Mucosa of rectum (tissue), 2 donors: Measurements from ENCODE around the gene CCDC14.
"Not testable (repeated sequence)": the region's sequence is repeated elsewhere in the genome, so short reads cannot be mapped to it uniquely, and the experiment has no call there.

Experiments
- H3K27ac ChIP-seq, 2 donors: one replicate each; pipeline ENCODE4 v1.7.0; 2013; ENCODE audit warnings: inconsistent platforms in 2 of 2, low read depth in 2 of 2, low read length in 2 of 2
- H3K27me3 ChIP-seq, 2 donors: one replicate each; pipeline ENCODE4 v1.7.0; 2013; ENCODE audit warnings: low read length in 2 of 2; ENCODE audit not compliant: control insufficient read depth in 2 of 2, insufficient read depth in 2 of 2
- H3K36me3 ChIP-seq, 2 donors: one replicate each; pipeline ENCODE4 v1.7.0; 2013; ENCODE audit warnings: low read length in 2 of 2; ENCODE audit not compliant: control insufficient read depth in 2 of 2, insufficient read depth in 2 of 2
- H3K4me1 ChIP-seq, 2 donors: one replicate each; pipeline ENCODE4 v1.7.0; 2013; ENCODE audit warnings: low read length in 2 of 2, mild to moderate bottlenecking in 1 of 2; ENCODE audit not compliant: control insufficient read depth in 2 of 2, insufficient read depth in 2 of 2
- H3K4me3 ChIP-seq, 2 donors: one replicate each; pipeline ENCODE4 v1.7.0; 2013; ENCODE audit warnings: low read length in 2 of 2
- H3K9ac ChIP-seq, 2 donors: one replicate each; pipeline ENCODE4 v1.7.0; 2013; ENCODE audit warnings: low read length in 2 of 2, low read depth in 1 of 2, mild to moderate bottlenecking in 1 of 2
- H3K9me3 ChIP-seq, 2 donors: one replicate each; pipeline ENCODE4 v1.7.0; 2013; ENCODE audit warnings: low read length in 2 of 2; ENCODE audit not compliant: control insufficient read depth in 2 of 2
- donor health status: healthy.
- donor health status: Normal muscosa, but diverticular disease.

The CCDC14 gene

GRCh38 chr3:123966799-123967198 lies 5.8 kb upstream of the CCDC14 start:
- not testable (repeated sequence) for H3K4me3 ChIP-seq, H3K36me3 ChIP-seq, H3K4me1 ChIP-seq, H3K27me3 ChIP-seq, H3K27ac ChIP-seq, H3K9ac ChIP-seq, H3K9me3 ChIP-seq

GRCh38 chr3:123964793-123965192 lies 3.8 kb upstream of the CCDC14 start:
- not testable (repeated sequence) for H3K4me1 ChIP-seq, H3K9ac ChIP-seq, H3K4me3 ChIP-seq, H3K36me3 ChIP-seq, H3K27me3 ChIP-seq, H3K9me3 ChIP-seq, H3K27ac ChIP-seq

GRCh38 chr3:123961508-123961856 lies 453 bp upstream of the CCDC14 start:
- peaks cover 0 to 10% of the 10 kb centered on the region in 2 donors for H3K4me1 ChIP-seq
- H3K9ac ChIP-seq = peak overlapping the region; percentile 61 to 98
- H3K4me3 ChIP-seq = peak overlapping the region; percentile 98 to 99
- peak overlapping the region; percentile 90 to 94 for H3K27ac ChIP-seq
- no peaks in the 10 kb centered on the region for H3K27me3 ChIP-seq
- H3K9me3 ChIP-seq = no peaks in the 10 kb centered on the region
- H3K36me3 ChIP-seq = no peaks in the 10 kb centered on the region

- Histone ChIP-seq H3K27me3 (no peaks in the 10 kb centered on the region), H3K9me3 (no peaks in the 10 kb centered on the region), H3K36me3 (peaks cover 13 to 25% of the 10 kb centered on the region in 2 donors), H3K9ac (no peak overlapping the region), H3K4me3 (no peak overlapping the region), H3K4me1 (peaks cover 6 to 22% of the 10 kb centered on the region in 2 donors), H3K27ac (peak overlapping the region in 1 of 2 donors; percentile 57)
Measured at GRCh38 chr3:123953735-123954134, 7.3 kb downstream of the CCDC14 start.

GRCh38 chr3:123952844-123953520 lies 8.0 kb downstream of the CCDC14 start:
- Histone ChIP-seq H3K36me3 (peaks cover 13 to 29% of the 10 kb centered on the region in 2 donors), H3K9ac (no peak overlapping the region), H3K9me3 (no peaks in the 10 kb centered on the region), H3K27ac (peak overlapping the region in 1 of 2 donors; percentile 40), H3K27me3 (no peaks in the 10 kb centered on the region), H3K4me3 (no peak overlapping the region), H3K4me1 (peaks cover 6 to 22% of the 10 kb centered on the region in 2 donors)

GRCh38 chr3:123951522-123952447 lies 9.2 kb downstream of the CCDC14 start:
- Histone ChIP-seq H3K36me3 (peaks cover 17 to 36% of the 10 kb centered on the region in 2 donors), H3K27me3 (no peaks in the 10 kb centered on the region), H3K9me3 (no peaks in the 10 kb centered on the region), H3K27ac (peak overlapping the region in 1 of 2 donors; percentile 16), H3K4me3 (no peak overlapping the region), H3K9ac (no peak overlapping the region), H3K4me1 (peaks cover 6 to 22% of the 10 kb centered on the region in 2 donors)

- Histone ChIP-seq H3K4me1 (peaks cover 6 to 22% of the 10 kb centered on the region in 2 donors), H3K27me3 (no peaks in the 10 kb centered on the region), H3K36me3 (peaks cover 13 to 28% of the 10 kb centered on the region in 2 donors), H3K9me3 (no peaks in the 10 kb centered on the region), H3K9ac (no peak overlapping the region), H3K4me3 (no peak overlapping the region), H3K27ac (no peak overlapping the region)
Measured at GRCh38 chr3:123949641-123950040, 11.4 kb downstream of the CCDC14 start.

- Histone ChIP-seq H3K9ac (no peak overlapping the region), H3K27me3 (no peaks in the 10 kb centered on the region), H3K4me3 (no peak overlapping the region), H3K9me3 (no peaks in the 10 kb centered on the region), H3K36me3 (peaks cover 24 to 33% of the 10 kb centered on the region in 2 donors), H3K4me1 (peaks cover 6 to 14% of the 10 kb centered on the region in 2 donors), H3K27ac (no peak overlapping the region)
Measured at GRCh38 chr3:123948449-123948848, 12.6 kb downstream of the CCDC14 start.

- H3K36me3 ChIP-seq = peaks cover 22 to 31% of the 10 kb centered on the region in 2 donors
- H3K27ac ChIP-seq = no peak overlapping the region
- H3K4me1 ChIP-seq = peaks cover 6 to 8% of the 10 kb centered on the region in 2 donors
- no peak overlapping the region for H3K4me3 ChIP-seq
- no peaks in the 10 kb centered on the region for H3K9me3 ChIP-seq
- no peaks in the 10 kb centered on the region for H3K27me3 ChIP-seq
- no peak overlapping the region for H3K9ac ChIP-seq
Measured at GRCh38 chr3:123947482-123947881, 13.5 kb downstream of the CCDC14 start.

GRCh38 chr3:123941542-123941941 lies 19.5 kb downstream of the CCDC14 start:
- H3K4me1 ChIP-seq = peaks cover 0 to 5% of the 10 kb centered on the region in 2 donors
- no peak overlapping the region for H3K9ac ChIP-seq
- H3K9me3 ChIP-seq = no peaks in the 10 kb centered on the region
- H3K27ac ChIP-seq = no peak overlapping the region
- no peak overlapping the region for H3K4me3 ChIP-seq
- peaks cover 17 to 19% of the 10 kb centered on the region in 2 donors for H3K36me3 ChIP-seq
- no peaks in the 10 kb centered on the region for H3K27me3 ChIP-seq
